ENCODE results near the gene SDK1. TPM values are rescaled to one million over a fixed set of nuclear protein-coding genes. Genes with fewer than 3 reads are reported as not detected.

Gene SDK1
- total and polyA plus RNA-seq, 4 donors: 0.12 to 0.47 (median 0.36) TPM

DNA sequence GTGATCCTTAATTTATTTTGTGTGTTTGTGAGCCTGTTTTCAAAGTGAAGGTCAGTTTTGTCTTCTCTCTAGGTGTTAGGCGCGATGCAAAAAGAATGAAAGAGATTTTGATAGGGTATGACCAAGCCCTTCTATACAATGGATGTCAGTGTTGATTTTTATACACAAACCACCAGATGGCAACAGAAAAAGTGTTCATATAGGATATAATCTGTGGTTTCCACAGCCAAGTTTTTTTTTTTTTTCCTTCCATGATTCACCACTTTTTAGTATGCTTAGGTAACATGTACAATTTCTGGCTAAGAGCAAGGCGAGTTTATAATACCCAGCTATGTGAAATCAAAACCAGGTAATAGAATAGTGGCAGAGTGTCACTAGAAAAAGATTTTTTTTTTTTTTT is 8.1 kb downstream of the SDK1 start:
- Histone ChIP-seq H3K27me3 (ENCODE audit: control insufficient read depth in 4 of 4, insufficient read depth in 4 of 4, low read length in 3 of 4) (peaks cover 0 to 2% (median 0%) of the 10 kb centered on the region in 4 donors), H3K4me1 (ENCODE audit: control insufficient read depth in 4 of 4, insufficient read depth in 4 of 4, low read length in 3 of 4) (no peaks in the 10 kb centered on the region), H3K27ac (ENCODE audit: low read depth in 1 of 2, low read length in 2 of 2) (no peak overlapping the region), H3K36me3 (ENCODE audit: control insufficient read depth in 4 of 4, insufficient read depth in 3 of 4, low read depth in 1 of 4, low read length in 3 of 4) (no peaks in the 10 kb centered on the region), H3K4me3 (ENCODE audit: low read depth in 1 of 3, low read length in 3 of 3) (no peak overlapping the region), H3K9ac (ENCODE audit: low read depth in 1 of 2, low read length in 2 of 2) (no peak overlapping the region), H3K9me3 (ENCODE audit: control insufficient read depth in 4 of 4, low read length in 3 of 4) (no peaks in the 10 kb centered on the region)
- no peak for DNase-seq (ENCODE audit: low spot score)
- 87% methylated on average over 3 of the region's 3 CpGs for WGBS
- TF ChIP-seq, protein P1, sequence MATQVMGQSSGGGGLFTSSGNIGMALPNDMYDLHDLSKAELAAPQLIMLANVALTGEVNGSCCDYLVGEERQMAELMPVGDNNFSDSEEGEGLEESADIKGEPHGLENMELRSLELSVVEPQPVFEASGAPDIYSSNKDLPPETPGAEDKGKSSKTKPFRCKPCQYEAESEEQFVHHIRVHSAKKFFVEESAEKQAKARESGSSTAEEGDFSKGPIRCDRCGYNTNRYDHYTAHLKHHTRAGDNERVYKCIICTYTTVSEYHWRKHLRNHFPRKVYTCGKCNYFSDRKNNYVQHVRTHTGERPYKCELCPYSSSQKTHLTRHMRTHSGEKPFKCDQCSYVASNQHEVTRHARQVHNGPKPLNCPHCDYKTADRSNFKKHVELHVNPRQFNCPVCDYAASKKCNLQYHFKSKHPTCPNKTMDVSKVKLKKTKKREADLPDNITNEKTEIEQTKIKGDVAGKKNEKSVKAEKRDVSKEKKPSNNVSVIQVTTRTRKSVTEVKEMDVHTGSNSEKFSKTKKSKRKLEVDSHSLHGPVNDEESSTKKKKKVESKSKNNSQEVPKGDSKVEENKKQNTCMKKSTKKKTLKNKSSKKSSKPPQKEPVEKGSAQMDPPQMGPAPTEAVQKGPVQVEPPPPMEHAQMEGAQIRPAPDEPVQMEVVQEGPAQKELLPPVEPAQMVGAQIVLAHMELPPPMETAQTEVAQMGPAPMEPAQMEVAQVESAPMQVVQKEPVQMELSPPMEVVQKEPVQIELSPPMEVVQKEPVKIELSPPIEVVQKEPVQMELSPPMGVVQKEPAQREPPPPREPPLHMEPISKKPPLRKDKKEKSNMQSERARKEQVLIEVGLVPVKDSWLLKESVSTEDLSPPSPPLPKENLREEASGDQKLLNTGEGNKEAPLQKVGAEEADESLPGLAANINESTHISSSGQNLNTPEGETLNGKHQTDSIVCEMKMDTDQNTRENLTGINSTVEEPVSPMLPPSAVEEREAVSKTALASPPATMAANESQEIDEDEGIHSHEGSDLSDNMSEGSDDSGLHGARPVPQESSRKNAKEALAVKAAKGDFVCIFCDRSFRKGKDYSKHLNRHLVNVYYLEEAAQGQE (IDR thresholded peaks at IDR 0.05): no peak
- TF ChIP-seq RAD21 (IDR thresholded peaks at IDR 0.05) (no peak), HNF4A (conservative IDR thresholded peaks at IDR 0.05) (no peak), NR2F2 (IDR thresholded peaks at IDR 0.05) (no peak), GABPA (IDR thresholded peaks at IDR 0.05 in 1 of 2, conservative IDR thresholded peaks at IDR 0.05 in 1 of 2) (no peak), TAF1 (conservative IDR thresholded peaks at IDR 0.05) (no peak)
- TF ChIP-seq, protein P2, sequence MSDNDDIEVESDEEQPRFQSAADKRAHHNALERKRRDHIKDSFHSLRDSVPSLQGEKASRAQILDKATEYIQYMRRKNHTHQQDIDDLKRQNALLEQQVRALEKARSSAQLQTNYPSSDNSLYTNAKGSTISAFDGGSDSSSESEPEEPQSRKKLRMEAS (IDR thresholded peaks at IDR 0.05): no peak
- TF ChIP-seq, protein P3, sequence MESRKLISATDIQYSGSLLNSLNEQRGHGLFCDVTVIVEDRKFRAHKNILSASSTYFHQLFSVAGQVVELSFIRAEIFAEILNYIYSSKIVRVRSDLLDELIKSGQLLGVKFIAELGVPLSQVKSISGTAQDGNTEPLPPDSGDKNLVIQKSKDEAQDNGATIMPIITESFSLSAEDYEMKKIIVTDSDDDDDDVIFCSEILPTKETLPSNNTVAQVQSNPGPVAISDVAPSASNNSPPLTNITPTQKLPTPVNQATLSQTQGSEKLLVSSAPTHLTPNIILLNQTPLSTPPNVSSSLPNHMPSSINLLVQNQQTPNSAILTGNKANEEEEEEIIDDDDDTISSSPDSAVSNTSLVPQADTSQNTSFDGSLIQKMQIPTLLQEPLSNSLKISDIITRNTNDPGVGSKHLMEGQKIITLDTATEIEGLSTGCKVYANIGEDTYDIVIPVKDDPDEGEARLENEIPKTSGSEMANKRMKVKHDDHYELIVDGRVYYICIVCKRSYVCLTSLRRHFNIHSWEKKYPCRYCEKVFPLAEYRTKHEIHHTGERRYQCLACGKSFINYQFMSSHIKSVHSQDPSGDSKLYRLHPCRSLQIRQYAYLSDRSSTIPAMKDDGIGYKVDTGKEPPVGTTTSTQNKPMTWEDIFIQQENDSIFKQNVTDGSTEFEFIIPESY (IDR thresholded peaks at IDR 0.05): no peak

DNA sequence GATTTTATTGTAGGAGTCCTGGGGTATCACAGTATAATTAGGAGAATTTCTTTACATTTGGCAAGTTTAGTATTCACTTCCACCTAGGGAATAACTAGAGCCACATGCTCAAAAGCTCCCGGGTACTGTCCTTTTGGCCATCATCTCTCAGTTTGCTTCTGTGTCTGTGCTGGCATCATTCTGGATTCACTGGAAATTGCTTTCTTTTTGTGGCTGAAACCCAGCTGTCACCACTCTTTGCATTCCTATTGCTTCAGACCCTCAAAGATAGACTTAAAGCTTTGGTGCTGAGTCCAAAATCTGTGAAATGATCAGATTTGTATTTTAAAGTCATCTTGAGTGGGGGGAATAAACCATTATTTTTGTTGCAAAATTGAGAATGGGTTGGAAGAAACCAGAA is 8.9 kb downstream of the SDK1 start:
- 81% methylated on average over 1 of the region's 1 CpG for WGBS
- Histone ChIP-seq H3K27ac (ENCODE audit: low read depth in 1 of 2, low read length in 2 of 2) (no peak overlapping the region), H3K9ac (ENCODE audit: low read depth in 1 of 2, low read length in 2 of 2) (no peak overlapping the region), H3K36me3 (ENCODE audit: control insufficient read depth in 4 of 4, insufficient read depth in 3 of 4, low read depth in 1 of 4, low read length in 3 of 4) (no peaks in the 10 kb centered on the region), H3K4me3 (ENCODE audit: low read depth in 1 of 3, low read length in 3 of 3) (no peak overlapping the region), H3K27me3 (ENCODE audit: control insufficient read depth in 4 of 4, insufficient read depth in 4 of 4, low read length in 3 of 4) (peaks cover 0 to 2% (median 0%) of the 10 kb centered on the region in 4 donors), H3K9me3 (ENCODE audit: control insufficient read depth in 4 of 4, low read length in 3 of 4) (no peaks in the 10 kb centered on the region), H3K4me1 (ENCODE audit: control insufficient read depth in 4 of 4, insufficient read depth in 4 of 4, low read length in 3 of 4) (no peaks in the 10 kb centered on the region)
- no peak for TF ChIP-seq EGR1 (IDR thresholded peaks at IDR 0.05; ENCODE audit: low read depth in 2 of 2)
- TF ChIP-seq FOXA1 (IDR thresholded peaks at IDR 0.05): no peak
- no peak for TF ChIP-seq GABPA (IDR thresholded peaks at IDR 0.05 in 1 of 2, conservative IDR thresholded peaks at IDR 0.05 in 1 of 2)
- TF ChIP-seq RAD21 (IDR thresholded peaks at IDR 0.05): no peak
- TF ChIP-seq, protein P4, sequence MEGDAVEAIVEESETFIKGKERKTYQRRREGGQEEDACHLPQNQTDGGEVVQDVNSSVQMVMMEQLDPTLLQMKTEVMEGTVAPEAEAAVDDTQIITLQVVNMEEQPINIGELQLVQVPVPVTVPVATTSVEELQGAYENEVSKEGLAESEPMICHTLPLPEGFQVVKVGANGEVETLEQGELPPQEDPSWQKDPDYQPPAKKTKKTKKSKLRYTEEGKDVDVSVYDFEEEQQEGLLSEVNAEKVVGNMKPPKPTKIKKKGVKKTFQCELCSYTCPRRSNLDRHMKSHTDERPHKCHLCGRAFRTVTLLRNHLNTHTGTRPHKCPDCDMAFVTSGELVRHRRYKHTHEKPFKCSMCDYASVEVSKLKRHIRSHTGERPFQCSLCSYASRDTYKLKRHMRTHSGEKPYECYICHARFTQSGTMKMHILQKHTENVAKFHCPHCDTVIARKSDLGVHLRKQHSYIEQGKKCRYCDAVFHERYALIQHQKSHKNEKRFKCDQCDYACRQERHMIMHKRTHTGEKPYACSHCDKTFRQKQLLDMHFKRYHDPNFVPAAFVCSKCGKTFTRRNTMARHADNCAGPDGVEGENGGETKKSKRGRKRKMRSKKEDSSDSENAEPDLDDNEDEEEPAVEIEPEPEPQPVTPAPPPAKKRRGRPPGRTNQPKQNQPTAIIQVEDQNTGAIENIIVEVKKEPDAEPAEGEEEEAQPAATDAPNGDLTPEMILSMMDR (IDR thresholded peaks at IDR 0.05; ENCODE audit: low read depth, low read length, missing input control): no peak
- TF ChIP-seq HNF4G (IDR thresholded peaks at IDR 0.05): no peak
- no peak for DNase-seq (ENCODE audit: low spot score)

Data from liver (tissue), 9 donors.